Measurements from ENCODE around the gene SHC2. TPM values are rescaled to one million over a fixed set of nuclear protein-coding genes. Genes with fewer than 3 reads are reported as not detected.

The SHC2 gene
- total and polyA plus RNA-seq, 2 donors from 2014 or later, result 10.7 to 24.4 TPM

DNA sequence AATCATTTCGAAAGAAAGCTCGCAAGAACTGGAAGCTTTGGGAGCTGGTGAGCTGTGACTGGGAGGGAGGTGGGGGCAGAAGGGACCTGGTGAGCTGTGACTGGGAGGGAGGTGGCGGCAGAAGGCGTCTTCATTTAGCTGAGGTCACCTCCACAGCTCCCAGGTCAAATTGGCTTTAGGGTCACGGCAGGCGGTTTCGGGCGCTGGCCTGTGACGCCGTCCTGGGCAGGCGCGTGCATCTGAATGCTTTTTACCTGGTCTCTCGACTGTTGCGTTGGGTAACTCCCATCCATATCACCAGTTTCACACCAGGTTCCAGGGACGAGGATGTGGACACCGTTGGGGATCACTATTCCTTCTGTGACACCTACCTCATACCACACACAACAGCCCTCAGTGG is 81.0 kb downstream of the SHC2 start:
- DNase-seq, result no peak
- H3K4me3 ChIP-seq (ENCODE audit: low read length in 3 of 3), result no peak overlapping the region
- TF ChIP-seq CTCF (IDR thresholded peaks at IDR 0.05; ENCODE audit: borderline replicate concordance, extremely low read depth, insufficient read depth), result no peak

DNA sequence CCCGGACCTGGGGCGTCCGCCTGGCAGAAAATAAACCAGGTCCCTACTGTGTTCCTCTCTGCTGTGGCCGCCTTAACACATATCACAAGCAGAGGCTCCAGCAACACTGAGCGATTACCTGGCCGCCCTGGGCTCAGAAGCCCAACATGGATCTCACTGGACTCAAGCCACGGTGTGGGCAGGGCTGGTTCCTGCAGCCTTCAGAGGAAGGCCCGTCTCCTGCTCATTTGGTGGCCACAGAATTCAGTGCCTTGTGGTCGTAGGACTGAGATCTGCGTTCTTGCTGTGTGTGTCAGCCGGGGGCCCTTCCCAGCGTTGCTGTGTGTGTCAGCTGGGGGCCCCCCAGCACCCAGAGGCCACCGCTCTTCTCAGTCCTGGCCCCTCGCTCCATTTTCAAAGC is 82.1 kb downstream of the SHC2 start:
- intact Hi-C loops (cut with DNase I), result no loop called here
- no peak for FAIRE-seq
- no peak overlapping the region for H3K4me3 ChIP-seq (ENCODE audit: low read length in 3 of 3)
- no peak for TF ChIP-seq CTCF (IDR thresholded peaks at IDR 0.05; ENCODE audit: borderline replicate concordance, extremely low read depth, insufficient read depth)
- H3K27ac ChIP-seq (ENCODE audit: low read depth in 2 of 2, low read length in 2 of 2), result no peak overlapping the region
- H3K4me1 ChIP-seq (ENCODE audit: control insufficient read depth in 2 of 3, insufficient read depth in 2 of 3, low read depth in 1 of 3, low read length in 3 of 3), result no peaks in the 10 kb centered on the region
- no peak for DNase-seq
- no peaks in the 10 kb centered on the region for H3K36me3 ChIP-seq (ENCODE audit: control insufficient read depth in 2 of 3, insufficient read depth in 3 of 3, low read length in 3 of 3)
- H3K27me3 ChIP-seq (ENCODE audit: control insufficient read depth, insufficient read depth, low read length), result no peaks in the 10 kb centered on the region
- H3K9ac ChIP-seq (ENCODE audit: low read length in 3 of 3), result no peak overlapping the region
- no peaks in the 10 kb centered on the region for H3K9me3 ChIP-seq (ENCODE audit: control insufficient read depth in 2 of 3, insufficient read depth in 1 of 3, low read length in 3 of 3)

More for the DNA sequence above, 81.0 kb downstream of the SHC2 start:
- no peak for FAIRE-seq
- Histone ChIP-seq H3K36me3 (ENCODE audit: control insufficient read depth in 2 of 3, insufficient read depth in 3 of 3, low read length in 3 of 3) (no peaks in the 10 kb centered on the region), H3K9me3 (ENCODE audit: control insufficient read depth in 2 of 3, insufficient read depth in 1 of 3, low read length in 3 of 3) (no peaks in the 10 kb centered on the region), H3K27ac (ENCODE audit: low read depth in 2 of 2, low read length in 2 of 2) (no peak overlapping the region), H3K4me1 (ENCODE audit: control insufficient read depth in 2 of 3, insufficient read depth in 2 of 3, low read depth in 1 of 3, low read length in 3 of 3) (peaks cover 0 to 3% (median 0%) of the 10 kb centered on the region in 3 donors), H3K27me3 (ENCODE audit: control insufficient read depth, insufficient read depth, low read length) (no peaks in the 10 kb centered on the region), H3K9ac (ENCODE audit: low read length in 3 of 3) (no peak overlapping the region)
- intact Hi-C loops (cut with DNase I), result no loop called here

DNA sequence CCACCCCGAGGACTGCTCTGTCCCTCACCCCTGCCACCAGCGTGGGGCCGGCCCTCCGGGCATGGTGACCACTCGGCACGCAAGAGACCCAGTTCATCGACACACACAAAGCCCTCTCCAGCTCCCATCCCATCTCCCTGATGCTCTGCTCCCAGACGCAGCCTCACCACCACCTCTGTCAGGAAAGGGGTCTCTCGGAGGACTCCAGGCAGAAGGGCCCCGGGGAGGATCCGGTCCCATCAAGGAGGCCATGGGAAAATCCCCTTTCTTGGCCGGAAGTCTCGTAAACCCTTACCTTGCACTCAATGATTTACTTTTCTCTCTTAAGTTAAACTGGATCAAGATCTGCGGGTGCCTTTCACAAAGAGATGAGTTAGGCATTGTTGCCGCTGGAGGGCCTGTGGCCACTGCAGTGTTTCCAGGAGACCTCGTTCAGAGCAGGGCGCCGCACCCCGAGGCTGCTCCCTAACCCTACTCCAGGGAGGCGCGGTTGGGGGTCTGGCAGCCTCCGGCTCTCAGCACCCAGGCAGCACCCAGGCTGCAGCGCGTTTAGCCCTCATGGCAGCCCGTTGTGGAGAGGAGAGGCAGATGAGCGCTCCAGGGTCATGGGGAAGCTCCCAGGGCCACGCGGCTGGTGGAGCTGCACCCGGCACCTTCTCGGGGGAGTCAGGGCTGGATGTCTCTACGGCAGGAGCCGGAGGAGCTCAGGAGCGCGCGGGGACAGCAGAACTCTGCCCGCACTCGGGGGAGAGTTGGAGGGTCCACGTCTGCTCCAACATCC is 82.8 kb downstream of the SHC2 start:
- Histone ChIP-seq H3K36me3 (ENCODE audit: control insufficient read depth in 2 of 3, insufficient read depth in 3 of 3, low read length in 3 of 3) (no peaks in the 10 kb centered on the region), H3K27ac (ENCODE audit: low read depth in 2 of 2, low read length in 2 of 2) (no peak overlapping the region), H3K9ac (ENCODE audit: low read length in 3 of 3) (no peak overlapping the region), H3K4me3 (ENCODE audit: low read length in 3 of 3) (no peak overlapping the region), H3K4me1 (ENCODE audit: control insufficient read depth in 2 of 3, insufficient read depth in 2 of 3, low read depth in 1 of 3, low read length in 3 of 3) (no peaks in the 10 kb centered on the region), H3K27me3 (ENCODE audit: control insufficient read depth, insufficient read depth, low read length) (no peaks in the 10 kb centered on the region), H3K9me3 (ENCODE audit: control insufficient read depth in 2 of 3, insufficient read depth in 1 of 3, low read length in 3 of 3) (no peaks in the 10 kb centered on the region)
- TF ChIP-seq CTCF (IDR thresholded peaks at IDR 0.05; ENCODE audit: borderline replicate concordance, extremely low read depth, insufficient read depth), result no peak
- no peak for DNase-seq
- no peak for FAIRE-seq
- intact Hi-C loops (cut with DNase I), result no loop called here

All from kidney (tissue), 14 donors.